Embryonic facial prominence (tissue), 1 donor: Measurements from ENCODE around the gene PLA2G4A.

Source experiments
- DNase-seq: peaks from one replicate; pipeline ENCODE4 v3.0.0-alpha.2; 2016; ENCODE audit errors: extremely low spot score

PLA2G4A gene

GRCh38 chr1:187013582-187014200 lies 184.9 kb downstream of the PLA2G4A start:
- DNase-seq, result no peak

- no peak for DNase-seq
These were observed 189.5 kb downstream of the PLA2G4A start for GRCh38 chr1:187018291-187018690.

GRCh38 chr1:187027253-187027652 lies 198.5 kb downstream of the PLA2G4A start:
- DNase-seq, result no peak

- DNase-seq, result no peak
These were observed 203.7 kb downstream of the PLA2G4A start for GRCh38 chr1:187032316-187032981.

GRCh38 chr1:187032982-187033692 lies 204.4 kb downstream of the PLA2G4A start:
- no peak for DNase-seq

GRCh38 chr1:187033693-187034390 lies 205.1 kb downstream of the PLA2G4A start:
- no peak for DNase-seq

- DNase-seq, result no peak
These were observed 205.8 kb downstream of the PLA2G4A start for GRCh38 chr1:187034501-187034900.

- DNase-seq, result no peak
These were observed 209.3 kb downstream of the PLA2G4A start for GRCh38 chr1:187037973-187038553.
